Neural crest cell (in vitro differentiated cells): ENCODE measurements around the gene RAP2C. TPM values are rescaled to one million over a fixed set of nuclear protein-coding genes. Genes with fewer than 3 reads are reported as not detected.

ENCODE experiments used
- DNase-seq: peaks from one replicate; pipeline ENCODE4 v3.0.0; 2021; ENCODE audit warnings: low read depth, mixed read lengths, low spot score
- H3K27ac Mint-ChIP-seq: one replicate; pipeline ENCODE4 v1.8.0; 2021; ENCODE audit warnings: mild to moderate bottlenecking, mixed read lengths; ENCODE audit not compliant: unreplicated experiment
- H3K27me3 Mint-ChIP-seq: 2 replicates; pipeline ENCODE4 v1.8.0; 2021; ENCODE audit warnings: low read depth, mild to moderate bottlenecking, mixed read lengths
- H3K36me3 Mint-ChIP-seq: 2 replicates; pipeline ENCODE4 v1.8.0; 2021; ENCODE audit warnings: low read depth, mild to moderate bottlenecking, mixed read lengths
- H3K4me1 Mint-ChIP-seq: 2 replicates; pipeline ENCODE4 v1.8.0; 2021; ENCODE audit warnings: mixed read lengths
- H3K4me3 Mint-ChIP-seq: one replicate; pipeline ENCODE4 v1.8.0; 2021; ENCODE audit warnings: mild to moderate bottlenecking, mixed read lengths
- H3K9me3 Mint-ChIP-seq: 2 replicates; pipeline ENCODE4 v1.8.0; 2021; ENCODE audit warnings: mixed read lengths
- CTCF ChIP-seq: fragments of 200-600 bp; sonication (generic); conservative IDR thresholded peaks from 2 replicates; pipeline ENCODE4 v1.5.0; 2021; ENCODE audit warnings: antibody characterized with exemption, mild to moderate bottlenecking
- long read RNA-seq: library from polyadenylated mRNA; unstranded; transcript quantifications from one replicate; pipeline ENCODE4 v2.0.0, GENCODE V29; 2020
- total RNA-seq: library from RNA; stranded (reverse); gene quantifications from 2 replicates; pipeline ENCODE4 v1.2.1, GENCODE V29; 2021

Gene RAP2C
- total RNA-seq = 48.2 and 49.6 TPM in 2 replicates
- long read RNA-seq, partial matches to known transcripts = 80 of 90 reads
- long read RNA-seq, other reads (novel, unspliced or antisense) = 10 of 90 reads

GRCh38 chrX:132219343-132219768 is at the start of gene RAP2C:
TSS of gene RAP2C (minus strand) at chrX:132219447. CDS start at chrX:132217268, 2,179 bp downstream.
- peak; percentile 76 for TF ChIP-seq CTCF
- Mint-ChIP-seq H3K4me3 (peak within 1 kb of the TSS; percentile 93), H3K27ac (peak within 1 kb of the TSS; percentile 65), H3K36me3 (peaks cover 4% of the 10 kb centered on the region), H3K27me3 (peaks cover 4% of the 10 kb centered on the region), H3K4me1 (peaks cover 42% of the 10 kb centered on the region), H3K9me3 (no peaks in the 10 kb centered on the region)
- DNase-seq = peak; percentile 73

GRCh38 chrX:132267392-132267791 is 48.1 kb upstream of the RAP2C start:
- Mint-ChIP-seq H3K27ac (no peak overlapping the region), H3K27me3 (no peaks in the 10 kb centered on the region), H3K4me3 (no peak overlapping the region)

GRCh38 chrX:132266583-132267355 is 47.5 kb upstream of the RAP2C start:
- H3K9me3 Mint-ChIP-seq = no peaks in the 10 kb centered on the region
- DNase-seq = no peak
- H3K4me3 Mint-ChIP-seq = no peak overlapping the region
- no peak overlapping the region for H3K27ac Mint-ChIP-seq
- no peaks in the 10 kb centered on the region for H3K4me1 Mint-ChIP-seq
- no peak for TF ChIP-seq CTCF
- H3K36me3 Mint-ChIP-seq = no peaks in the 10 kb centered on the region
- no peaks in the 10 kb centered on the region for H3K27me3 Mint-ChIP-seq

More at GRCh38 chrX:132267392-132267791, 48.1 kb upstream of the RAP2C start:
- TF ChIP-seq CTCF = no peak
- Mint-ChIP-seq H3K36me3 (no peaks in the 10 kb centered on the region), H3K4me1 (no peaks in the 10 kb centered on the region), H3K9me3 (no peaks in the 10 kb centered on the region)
- no peak for DNase-seq

GRCh38 chrX:132263127-132263526 is 43.9 kb upstream of the RAP2C start:
- no peaks in the 10 kb centered on the region for H3K27me3 Mint-ChIP-seq
- DNase-seq = no peak

GRCh38 chrX:132258509-132258908 is 39.3 kb upstream of the RAP2C start:
- Mint-ChIP-seq H3K27me3 (no peaks in the 10 kb centered on the region), H3K36me3 (peaks cover 7% of the 10 kb centered on the region), H3K4me1 (no peaks in the 10 kb centered on the region), H3K4me3 (no peak overlapping the region), H3K27ac (no peak overlapping the region), H3K9me3 (peaks cover 9% of the 10 kb centered on the region)
- TF ChIP-seq CTCF = no peak
- DNase-seq = no peak

More at GRCh38 chrX:132263127-132263526, 43.9 kb upstream of the RAP2C start:
- H3K9me3 Mint-ChIP-seq = peaks cover 5% of the 10 kb centered on the region
- H3K36me3 Mint-ChIP-seq = peaks cover 7% of the 10 kb centered on the region
- TF ChIP-seq CTCF = no peak
- H3K4me3 Mint-ChIP-seq = no peak overlapping the region
- no peak overlapping the region for H3K27ac Mint-ChIP-seq
- H3K4me1 Mint-ChIP-seq = no peaks in the 10 kb centered on the region
